ENCODE data around the gene TAS2R8.

TAS2R8 gene

DNA sequence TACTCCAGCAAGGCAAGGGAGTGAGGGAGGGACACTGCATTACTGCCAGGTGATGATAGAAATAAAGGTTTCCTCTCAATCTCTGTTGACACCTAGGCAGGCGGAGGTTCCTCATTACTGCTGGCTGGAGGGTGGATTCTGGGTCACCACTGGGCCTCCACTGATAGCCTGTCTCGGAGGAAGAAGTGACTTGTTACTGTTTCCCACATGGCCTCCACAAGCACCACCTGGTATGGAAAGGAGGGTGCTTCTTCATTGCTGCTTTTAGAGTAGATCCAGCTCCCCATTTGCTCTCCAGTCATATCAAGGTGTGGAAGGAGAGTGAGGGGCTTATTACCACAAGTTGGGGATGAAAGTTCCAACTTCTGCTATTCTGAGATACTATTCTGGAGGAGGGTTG is 35.8 kb upstream of the TAS2R8 start:
- TF ChIP-seq FOXA1 (IDR thresholded peaks at IDR 0.05), result no peak
- TF ChIP-seq ARNT (IDR thresholded peaks at IDR 0.05), result no peak
- TF ChIP-seq HDGF (IDR thresholded peaks at IDR 0.05; ENCODE audit: borderline replicate concordance), result no peak
- TF ChIP-seq BHLHE40 (IDR thresholded peaks at IDR 0.05; ENCODE audit: borderline replicate concordance), result no peak
- no peak for TF ChIP-seq FOXM1 (IDR thresholded peaks at IDR 0.05; ENCODE audit: borderline replicate concordance)
- TF ChIP-seq FOXK2 (IDR thresholded peaks at IDR 0.05), result no peak
- TF ChIP-seq SP1 (IDR thresholded peaks at IDR 0.05), result no peak
- TF ChIP-seq NFRKB (IDR thresholded peaks at IDR 0.05), result no peak
- ChIA-PET CTCF (no interaction called here), POLR2A (no interaction called here)
- DNase-seq (ENCODE audit: extremely low spot score), result no peak

- no peak for DNase-seq (ENCODE audit: extremely low spot score)
- no peak for TF ChIP-seq FOXM1 (IDR thresholded peaks at IDR 0.05; ENCODE audit: borderline replicate concordance)
- TF ChIP-seq BHLHE40 (IDR thresholded peaks at IDR 0.05; ENCODE audit: borderline replicate concordance), result no peak
- TF ChIP-seq FOXA1 (IDR thresholded peaks at IDR 0.05), result no peak
- TF ChIP-seq PKNOX1 (IDR thresholded peaks at IDR 0.05), result no peak
- no peak for TF ChIP-seq SUZ12 (IDR thresholded peaks at IDR 0.05)
- TF ChIP-seq ELF4 (IDR thresholded peaks at IDR 0.05), result no peak
- TF ChIP-seq LEF1 (IDR thresholded peaks at IDR 0.05; ENCODE audit: borderline replicate concordance), result no peak
- no peak for TF ChIP-seq NFRKB (IDR thresholded peaks at IDR 0.05)
- no peak for TF ChIP-seq FOXK2 (IDR thresholded peaks at IDR 0.05)
- TF ChIP-seq TARDBP (IDR thresholded peaks at IDR 0.05), result no peak
- TF ChIP-seq HDGF (IDR thresholded peaks at IDR 0.05; ENCODE audit: borderline replicate concordance), result no peak
- TF ChIP-seq L3MBTL2 (conservative IDR thresholded peaks at IDR 0.05), result no peak
- TF ChIP-seq ARNT (IDR thresholded peaks at IDR 0.05), result no peak
- no peak for TF ChIP-seq SP1 (IDR thresholded peaks at IDR 0.05)
- ChIA-PET CTCF (interaction anchor here (0.6 kb wide), 1 partner anchor 14 kb away, joined by 3 read pairs; no protein-coding TSS in a partner anchor), POLR2A (no interaction called here)
These were observed 31.4 kb upstream of the TAS2R8 start for GRCh38 chr12:10838461-10838860.

GRCh38 chr12:10829994-10830393 is 22.9 kb upstream of the TAS2R8 start:
- TF ChIP-seq BHLHE40 (IDR thresholded peaks at IDR 0.05; ENCODE audit: borderline replicate concordance), result no peak
- TF ChIP-seq PKNOX1 (IDR thresholded peaks at IDR 0.05), result no peak
- no peak for TF ChIP-seq CTBP1 (IDR thresholded peaks at IDR 0.05; ENCODE audit: borderline replicate concordance)
- TF ChIP-seq SP1 (IDR thresholded peaks at IDR 0.05), result no peak
- no peak for TF ChIP-seq ZNF384 (IDR thresholded peaks at IDR 0.05)
- TF ChIP-seq ELF4 (IDR thresholded peaks at IDR 0.05), result no peak
- TF ChIP-seq LEF1 (IDR thresholded peaks at IDR 0.05; ENCODE audit: borderline replicate concordance), result no peak
- TF ChIP-seq FOXK2 (IDR thresholded peaks at IDR 0.05), result no peak
- no peak for TF ChIP-seq SUZ12 (IDR thresholded peaks at IDR 0.05)
- TF ChIP-seq TARDBP (IDR thresholded peaks at IDR 0.05), result no peak
- no peak for DNase-seq (ENCODE audit: extremely low spot score)
- ChIA-PET CTCF (no interaction called here), POLR2A (no interaction called here)

DNA sequence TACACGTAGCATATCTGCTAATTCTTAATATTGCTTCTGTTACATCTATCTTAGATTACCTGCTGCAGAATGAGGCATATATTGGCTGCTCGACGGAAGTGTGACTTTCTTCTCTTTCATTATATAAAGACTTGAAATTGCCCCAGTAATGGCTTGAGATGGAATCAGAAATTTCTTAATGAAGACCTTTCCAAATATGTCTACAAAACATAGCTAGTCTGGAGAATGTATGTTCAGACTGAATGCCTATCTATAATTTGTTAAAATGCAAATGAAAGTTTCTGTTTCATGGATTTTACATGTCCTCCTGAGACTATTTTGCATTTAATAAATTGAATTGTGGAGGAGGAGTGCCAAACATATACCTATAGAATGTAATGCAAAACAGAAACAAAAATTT is 19.2 kb upstream of the TAS2R8 start, which contains the start of gene TAS2R10:
Gene TAS2R10, minus strand, starts transcription at position 101 of the 400 bp plus-strand sequence. Its CDS starts 89 bp downstream, at position 12.
- CTCF ChIA-PET, result no interaction called here
- POLR2A ChIA-PET, result no interaction called here
- TF ChIP-seq ELF4 (IDR thresholded peaks at IDR 0.05), result no peak
- no peak for TF ChIP-seq NFRKB (IDR thresholded peaks at IDR 0.05)
- no peak for TF ChIP-seq FOXM1 (IDR thresholded peaks at IDR 0.05; ENCODE audit: borderline replicate concordance)
- no peak for TF ChIP-seq LEF1 (IDR thresholded peaks at IDR 0.05; ENCODE audit: borderline replicate concordance)
- no peak for TF ChIP-seq ZNF384 (IDR thresholded peaks at IDR 0.05)
- TF ChIP-seq PKNOX1 (IDR thresholded peaks at IDR 0.05), result no peak
- no peak for TF ChIP-seq CTBP1 (IDR thresholded peaks at IDR 0.05; ENCODE audit: borderline replicate concordance)
- no peak for TF ChIP-seq SP1 (IDR thresholded peaks at IDR 0.05)
- TF ChIP-seq SUZ12 (IDR thresholded peaks at IDR 0.05), result no peak
- TF ChIP-seq BHLHE40 (IDR thresholded peaks at IDR 0.05; ENCODE audit: borderline replicate concordance), result no peak
- TF ChIP-seq FOXK2 (IDR thresholded peaks at IDR 0.05), result no peak
- no peak for TF ChIP-seq FOXA1 (IDR thresholded peaks at IDR 0.05)
- no peak for TF ChIP-seq TARDBP (IDR thresholded peaks at IDR 0.05)
- no peak for TF ChIP-seq HDGF (IDR thresholded peaks at IDR 0.05; ENCODE audit: borderline replicate concordance)
- TF ChIP-seq ARNT (IDR thresholded peaks at IDR 0.05), result no peak
- TF ChIP-seq L3MBTL2 (conservative IDR thresholded peaks at IDR 0.05), result no peak
- DNase-seq (ENCODE audit: extremely low spot score), result no peak

GRCh38 chr12:10824957-10825356 is 17.9 kb upstream of the TAS2R8 start:
- TF ChIP-seq BHLHE40 (IDR thresholded peaks at IDR 0.05; ENCODE audit: borderline replicate concordance), result no peak
- POLR2A ChIA-PET, result no interaction called here
- DNase-seq (ENCODE audit: extremely low spot score), result no peak
- CTCF ChIA-PET, result no interaction called here

DNA sequence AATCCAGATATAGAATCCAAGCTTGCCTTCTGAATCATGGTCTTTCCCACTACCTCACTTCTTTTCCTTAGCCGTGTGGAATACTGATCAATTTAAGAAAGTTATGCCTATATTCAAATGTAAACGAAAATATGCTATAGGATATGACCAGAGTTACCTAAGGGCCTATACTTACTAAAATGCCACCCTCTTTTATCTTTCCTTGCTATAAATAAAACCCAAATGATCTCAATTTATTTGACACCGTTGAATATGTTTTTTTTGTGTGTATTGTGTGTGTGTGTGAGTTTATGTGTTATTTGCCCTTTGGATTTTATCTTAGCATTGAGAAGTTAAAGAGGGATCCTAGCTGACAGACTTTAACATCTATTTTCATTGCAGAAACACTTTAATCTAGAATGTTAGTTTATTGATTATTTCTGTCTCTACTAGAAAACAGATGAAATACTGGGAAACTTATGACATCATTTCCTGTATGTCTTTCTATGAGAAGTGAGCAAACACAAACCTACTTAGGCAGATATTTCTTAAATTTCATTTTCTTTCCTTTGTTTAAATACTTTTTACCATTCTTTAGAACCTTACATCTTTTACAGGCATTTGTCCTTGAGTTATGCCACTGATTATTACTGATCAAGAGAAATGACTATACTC is 4.9 kb upstream of the TAS2R8 start:
- DNase-seq (ENCODE audit: extremely low spot score), result no peak
- POLR2A ChIA-PET, result no interaction called here
- TF ChIP-seq SUZ12 (IDR thresholded peaks at IDR 0.05) (no peak), HDGF (IDR thresholded peaks at IDR 0.05; ENCODE audit: borderline replicate concordance) (no peak), FOXA1 (IDR thresholded peaks at IDR 0.05) (no peak), NFRKB (IDR thresholded peaks at IDR 0.05) (no peak), ELF4 (IDR thresholded peaks at IDR 0.05) (no peak), SP1 (IDR thresholded peaks at IDR 0.05) (no peak), ARNT (IDR thresholded peaks at IDR 0.05) (no peak), CTBP1 (IDR thresholded peaks at IDR 0.05; ENCODE audit: borderline replicate concordance) (no peak), LEF1 (IDR thresholded peaks at IDR 0.05; ENCODE audit: borderline replicate concordance) (no peak), TARDBP (IDR thresholded peaks at IDR 0.05) (no peak), FOXK2 (IDR thresholded peaks at IDR 0.05) (no peak), PKNOX1 (IDR thresholded peaks at IDR 0.05) (no peak)
- CTCF ChIA-PET, result no interaction called here
